Fibroblast of pulmonary artery (primary cell): ENCODE data around the gene ZNF385A.

Experiments
- DNase-seq: peaks from one replicate; pipeline ENCODE4 v3.0.0-alpha.2; 2010; ENCODE audit warnings: low read depth
- H3K4me3 ChIP-seq: replicated peaks from 2 replicates; pipeline ENCODE4 v1.5.1; 2011; ENCODE audit warnings: low read depth, mild to moderate bottlenecking, control low read depth, low read length, moderate library complexity
- TF ChIP-seq, protein P1 (sequence below): IDR thresholded peaks from 2 replicates; pipeline ENCODE4 v1.5.1; 2011; ENCODE audit warnings: mild to moderate bottlenecking, control low read depth, low read length, inconsistent platforms; ENCODE audit errors: missing control alignments

ZNF385A gene

DNA sequence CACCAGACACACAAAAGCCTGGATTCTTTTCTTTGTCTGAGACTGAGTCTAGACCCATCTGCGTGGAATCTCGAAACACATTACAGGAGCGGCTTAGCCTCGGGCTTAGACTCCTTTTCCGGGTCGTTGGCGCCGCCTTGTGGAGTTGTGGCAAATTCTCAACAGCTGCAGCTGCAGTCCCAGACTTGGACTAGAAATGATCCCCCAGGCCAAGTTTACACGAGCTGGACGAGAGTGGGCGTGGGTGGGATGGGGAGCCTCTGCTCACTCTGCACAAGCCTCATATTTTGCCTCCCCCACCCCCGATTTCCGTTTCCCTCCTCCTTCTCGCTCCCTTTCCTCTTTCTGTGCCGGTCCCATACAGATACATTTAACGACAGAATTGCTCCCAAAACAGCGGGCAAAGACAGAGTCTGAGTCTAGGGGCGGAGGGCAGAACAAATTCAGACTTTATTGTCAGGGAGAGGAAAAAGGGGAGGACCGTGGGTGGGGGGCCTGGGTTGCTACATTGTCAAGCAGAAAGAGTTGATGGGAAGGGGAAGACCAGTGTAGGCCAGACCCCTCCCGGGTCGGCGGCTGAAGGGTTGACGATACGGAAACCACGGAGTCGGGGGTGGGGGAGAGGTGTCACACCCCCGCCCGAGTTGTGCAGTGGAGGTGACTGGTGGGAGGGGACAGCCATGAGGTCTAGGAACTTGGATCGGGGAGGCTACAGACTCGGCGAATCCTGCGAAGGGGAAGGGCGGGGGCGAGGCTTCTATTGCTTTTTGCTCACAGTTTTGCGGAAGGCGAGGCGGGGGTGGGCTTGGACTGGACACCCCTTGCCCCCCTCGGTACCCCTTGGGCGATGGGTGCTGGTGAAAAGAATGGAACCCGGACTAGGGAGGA is 15.6 kb downstream of the ZNF385A start:
- peak; percentile 92 for DNase-seq
- H3K4me3 ChIP-seq: peak overlapping the region; percentile 13
- TF ChIP-seq, protein P1, sequence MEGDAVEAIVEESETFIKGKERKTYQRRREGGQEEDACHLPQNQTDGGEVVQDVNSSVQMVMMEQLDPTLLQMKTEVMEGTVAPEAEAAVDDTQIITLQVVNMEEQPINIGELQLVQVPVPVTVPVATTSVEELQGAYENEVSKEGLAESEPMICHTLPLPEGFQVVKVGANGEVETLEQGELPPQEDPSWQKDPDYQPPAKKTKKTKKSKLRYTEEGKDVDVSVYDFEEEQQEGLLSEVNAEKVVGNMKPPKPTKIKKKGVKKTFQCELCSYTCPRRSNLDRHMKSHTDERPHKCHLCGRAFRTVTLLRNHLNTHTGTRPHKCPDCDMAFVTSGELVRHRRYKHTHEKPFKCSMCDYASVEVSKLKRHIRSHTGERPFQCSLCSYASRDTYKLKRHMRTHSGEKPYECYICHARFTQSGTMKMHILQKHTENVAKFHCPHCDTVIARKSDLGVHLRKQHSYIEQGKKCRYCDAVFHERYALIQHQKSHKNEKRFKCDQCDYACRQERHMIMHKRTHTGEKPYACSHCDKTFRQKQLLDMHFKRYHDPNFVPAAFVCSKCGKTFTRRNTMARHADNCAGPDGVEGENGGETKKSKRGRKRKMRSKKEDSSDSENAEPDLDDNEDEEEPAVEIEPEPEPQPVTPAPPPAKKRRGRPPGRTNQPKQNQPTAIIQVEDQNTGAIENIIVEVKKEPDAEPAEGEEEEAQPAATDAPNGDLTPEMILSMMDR: peak; percentile 94

DNA sequence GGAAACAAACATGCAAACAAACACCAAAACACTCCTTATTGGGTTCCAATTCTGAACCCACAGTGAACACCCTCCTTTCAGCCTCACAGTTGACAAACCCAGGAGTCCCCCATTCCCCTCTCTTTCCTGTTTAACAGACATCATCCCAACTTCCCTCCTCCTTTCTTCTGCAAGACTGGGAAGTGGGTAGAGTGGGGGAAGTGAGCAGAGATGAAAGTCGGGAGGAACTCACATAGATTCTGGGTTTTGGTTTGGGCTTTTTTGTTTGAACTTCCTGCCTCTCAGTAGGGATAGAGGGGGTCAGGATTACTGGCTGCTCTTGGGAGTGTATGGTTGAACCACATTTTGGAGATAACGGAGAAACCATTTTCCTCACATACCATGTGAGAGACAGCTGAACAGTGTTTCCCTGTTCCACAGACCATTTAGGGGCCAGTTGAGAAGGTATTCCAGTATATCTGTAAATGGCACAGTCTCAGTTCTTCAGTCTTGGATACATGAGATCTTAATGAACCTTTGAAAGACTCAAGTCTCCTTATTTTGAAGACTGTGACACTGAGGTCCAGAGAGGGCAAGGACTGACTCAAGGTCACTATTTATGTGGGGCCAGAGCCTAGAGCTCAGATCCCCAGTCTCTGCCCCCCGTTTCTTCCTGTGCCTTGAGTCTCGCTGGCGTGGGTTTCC is 16.4 kb downstream of the ZNF385A start:
- H3K4me3 ChIP-seq: no peak overlapping the region
- TF ChIP-seq, protein P1: no peak
- DNase-seq: no peak

- DNase-seq: no peak
- H3K4me3 ChIP-seq: no peak within 1 kb of the TSS
- TF ChIP-seq, protein P1: no peak
Measured at GRCh38 chr12:54364413-54364812, 20.1 kb downstream of the ZNF385A start, which contains the start of gene GPR84. Gene GPR84, minus strand, starts transcription at chr12:54364486. Its CDS starts 635 bp downstream, at chr12:54363851.

DNA sequence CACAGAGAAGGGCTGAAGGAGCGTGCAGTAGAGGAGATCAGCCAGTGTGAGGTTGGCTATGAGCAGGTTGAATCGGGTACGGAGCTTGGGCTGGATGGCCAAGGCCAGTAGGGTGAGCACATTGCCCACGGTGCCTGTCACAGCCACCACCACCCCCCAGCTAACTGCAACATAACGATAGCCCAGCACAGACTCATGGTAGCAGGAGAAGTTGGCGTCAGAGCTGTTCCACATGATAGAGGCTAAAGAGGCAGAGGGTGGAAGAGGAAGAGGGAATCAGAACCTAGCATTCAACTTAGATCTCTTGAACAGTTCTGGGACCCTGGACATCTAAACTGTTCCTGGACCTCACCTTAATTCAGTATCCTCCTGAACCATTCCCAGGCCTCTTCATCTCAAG is 20.9 kb downstream of the ZNF385A start:
- no peak for DNase-seq
- TF ChIP-seq, protein P1: no peak
- no peak overlapping the region for H3K4me3 ChIP-seq

DNA sequence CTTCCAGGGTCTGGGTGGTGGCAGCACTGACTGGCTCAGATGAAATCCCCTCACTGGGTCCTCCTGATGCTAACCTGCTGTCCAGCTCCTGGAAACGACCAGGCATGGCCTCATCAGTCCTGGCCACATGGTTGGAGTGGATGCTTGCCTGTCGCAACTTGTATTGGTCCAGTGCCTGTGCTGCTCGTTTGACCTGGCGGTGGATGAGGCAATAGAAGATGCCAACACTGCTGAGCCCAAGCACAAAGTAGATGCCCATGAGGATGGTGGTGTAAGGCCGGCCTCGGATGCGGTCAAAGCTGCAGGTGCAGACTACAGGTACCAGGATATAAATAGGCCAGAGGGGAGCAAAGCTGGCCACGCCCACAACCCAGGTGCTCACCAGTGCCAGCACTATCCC is 21.5 kb downstream of the ZNF385A start:
- TF ChIP-seq, protein P1: no peak
- H3K4me3 ChIP-seq: no peak overlapping the region

DNA sequence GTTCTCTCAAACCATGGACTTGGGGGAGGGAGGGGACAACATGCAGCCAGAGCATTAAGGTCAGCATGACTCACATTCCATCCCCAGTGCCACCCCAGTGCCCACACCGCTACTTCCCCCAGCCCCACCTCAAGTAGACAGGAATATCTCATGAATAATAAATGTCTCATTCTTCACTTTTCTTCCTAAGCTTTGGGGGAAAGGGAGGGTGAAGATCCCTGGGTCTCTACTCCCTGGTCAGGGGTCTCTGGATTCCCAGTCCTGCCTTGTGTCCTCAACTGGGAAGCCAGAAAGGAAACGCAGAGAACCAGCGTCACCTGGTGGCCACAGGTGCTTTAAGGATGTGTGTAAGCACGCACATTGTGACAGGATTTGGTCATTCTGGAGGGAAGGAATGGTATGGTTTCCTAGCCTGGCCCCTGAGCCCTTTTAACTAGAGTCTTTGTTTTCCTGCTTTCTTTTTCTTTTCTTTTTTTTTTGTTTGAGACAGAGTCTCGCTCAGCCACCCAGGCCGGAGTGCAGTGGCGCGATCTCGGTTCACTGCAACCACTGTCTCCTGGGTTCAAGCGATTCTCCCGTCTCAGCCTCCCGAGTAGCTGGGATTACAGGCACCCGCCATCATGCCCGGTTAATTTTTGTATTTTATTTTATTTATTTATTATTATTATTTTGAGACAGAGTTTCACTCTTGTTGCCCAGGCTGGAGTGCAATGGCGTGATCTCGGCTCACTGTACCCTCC is 23.6 kb downstream of the ZNF385A start:
- H3K4me3 ChIP-seq: no peak overlapping the region
- TF ChIP-seq, protein P1: peak; percentile 89
- DNase-seq: peak; percentile 85

More for the DNA sequence above, 21.5 kb downstream of the ZNF385A start:
- DNase-seq: no peak
